SK-N-SH (cell line): ENCODE data around the gene PLPPR5. TPM values are rescaled to one million over a fixed set of nuclear protein-coding genes. Genes with fewer than 3 reads are reported as not detected.

Experiments used
- CTCF ChIA-PET: fragments of 300-600, 350-600 bp; formaldehyde crosslinking; extraction: SDS; loops from one replicate; lab custom pipeline; 2021; lab: Yijun Ruan, JAX
- POLR2A ChIA-PET: fragments of 350-600 bp; sonication (Branson Sonifier 250); formaldehyde crosslinking; extraction: SDS; loops from one replicate; lab custom pipeline; 2020; ENCODE audit warnings: antibody characterized with exemption, inconsistent platforms; lab: Yijun Ruan, JAX
- DNase-seq: peaks from one replicate; pipeline ENCODE4 v3.0.0; 2012
- H2AFZ ChIP-seq: fragments of 200-600 bp; sonication (generic); 2 replicates; pipeline ENCODE4 v1.8.1; 2016; ENCODE audit warnings: antibody characterized with exemption, mild to moderate bottlenecking, low read depth
- H3F3A ChIP-seq: fragments of 200-600 bp; sonication (generic); replicated peaks from 2 replicates; pipeline ENCODE3; 2016; ENCODE audit warnings: antibody characterized with exemption, mild to moderate bottlenecking; ENCODE audit not compliant: insufficient read depth
- H3K27ac ChIP-seq, 2 experiments: fragments of 200-500 bp in 1 of 2; fragments of 200-600 bp in 1 of 2; sonication (Bioruptor generic) in 1 of 2; sonication (generic), shearing (Covaris generic) in 1 of 2; 2 replicates each; pipeline versions ENCODE4 v1.5.1 to v1.6.1; 2014 to 2016; ENCODE audit warnings: low read depth in 2 of 2, inconsistent platforms in 1 of 2, low read length in 1 of 2, mild to moderate bottlenecking in 1 of 2, mixed read lengths in 1 of 2
- H3K27me3 ChIP-seq: fragments of 200-600 bp; sonication (generic), shearing (Covaris generic); 2 replicates; pipeline ENCODE4 v1.6.1; 2016; ENCODE audit warnings: mixed run types; ENCODE audit not compliant: insufficient read depth
- H3K36me3 ChIP-seq, 2 experiments: fragments of 200-500 bp in 1 of 2; fragments of 200-600 bp in 1 of 2; sonication (Bioruptor generic) in 1 of 2; sonication (generic) in 1 of 2; replicated peaks in 1 of 2; 2 replicates each; pipeline versions ENCODE3 to v1.5.1; 2014 to 2016; ENCODE audit warnings: low read length in 1 of 2, mild to moderate bottlenecking in 1 of 2; ENCODE audit not compliant: insufficient read depth in 2 of 2, control insufficient read depth in 1 of 2
- H3K4me1 ChIP-seq, 2 experiments: fragments of 200-500 bp in 1 of 2; fragments of 200-600 bp in 1 of 2; sonication (Bioruptor generic) in 1 of 2; sonication (generic), shearing (Covaris generic) in 1 of 2; 2 replicates each; pipeline versions ENCODE4 v1.5.1 to v1.6.1; 2014 to 2016; ENCODE audit warnings: low read depth in 1 of 2, low read length in 1 of 2, mixed run types in 1 of 2; ENCODE audit not compliant: insufficient read depth in 2 of 2, control insufficient read depth in 1 of 2
- H3K4me2 ChIP-seq: fragments of 200-600 bp; sonication (generic), shearing (Covaris generic); 2 replicates; pipeline ENCODE4 v1.6.1; 2017; ENCODE audit warnings: mixed run types
- H3K4me3 ChIP-seq, 2 experiments: fragments of 200-500 bp in 1 of 2; fragments of 200-600 bp in 1 of 2; sonication (Bioruptor generic) in 1 of 2; sonication (generic), shearing (Covaris generic) in 1 of 2; 2 replicates each; pipeline versions ENCODE4 v1.5.1 to v1.8.1; 2014 to 2016; ENCODE audit warnings: low read depth in 2 of 2, inconsistent platforms in 1 of 2, low read length in 1 of 2, mild to moderate bottlenecking in 1 of 2, mixed read lengths in 1 of 2, moderate library complexity in 1 of 2
- H3K79me2 ChIP-seq: fragments of 200-600 bp; sonication (generic); 2 replicates; pipeline ENCODE4 v1.8.1; 2017; ENCODE audit warnings: mild to moderate bottlenecking; ENCODE audit not compliant: insufficient read depth
- H3K9ac ChIP-seq: fragments of 200-600 bp; sonication (generic); 2 replicates; pipeline ENCODE4 v1.6.1; 2017; ENCODE audit warnings: mixed run types
- H3K9me2 ChIP-seq: fragments of 200-600 bp; sonication (generic); 2 replicates; pipeline ENCODE4 v1.6.1; 2017; ENCODE audit warnings: mixed run types
- H3K9me3 ChIP-seq: fragments of 200-600 bp; sonication (generic); 2 replicates; pipeline ENCODE4 v1.6.1; 2017; ENCODE audit warnings: mixed run types, mild to moderate bottlenecking, moderate library complexity
- H4K20me1 ChIP-seq: fragments of 200-600 bp; sonication (generic); 2 replicates; pipeline ENCODE4 v1.6.1; 2017; ENCODE audit warnings: mild to moderate bottlenecking, mixed run types; ENCODE audit not compliant: insufficient read depth
- EP300 ChIP-seq, 2 experiments: IDR thresholded peaks; 2 replicates each; pipeline versions ENCODE4 v1.4.0 to v1.6.1; 2012; ENCODE audit warnings: borderline replicate concordance in 1 of 2, low read depth in 1 of 2, low read length in 1 of 2
- EZH2phosphoT487 ChIP-seq: fragments of 200-600 bp; sonication (generic); IDR thresholded peaks from 2 replicates; pipeline ENCODE4 v1.6.1; 2017; ENCODE audit warnings: low read depth, mixed run types, mild to moderate bottlenecking, antibody characterized with exemption, moderate library complexity, borderline replicate concordance
- FOSL2 ChIP-seq: IDR thresholded peaks from 2 replicates; pipeline ENCODE4 v1.4.0; 2012; ENCODE audit warnings: low read depth, mild to moderate bottlenecking, moderate library complexity, borderline replicate concordance
- MEF2A ChIP-seq: IDR thresholded peaks from 2 replicates; pipeline ENCODE4 v1.4.0; 2012; ENCODE audit warnings: low read depth, borderline replicate concordance
- MXI1 ChIP-seq: IDR thresholded peaks from 2 replicates; pipeline ENCODE4 v1.6.1; 2012; ENCODE audit warnings: mild to moderate bottlenecking, low read depth, low read length, improper control_type of control experiment
- NFIC ChIP-seq: IDR thresholded peaks from 2 replicates; pipeline ENCODE4 v1.4.0; 2012; ENCODE audit warnings: borderline replicate concordance
- NRF1 ChIP-seq: IDR thresholded peaks from 2 replicates; pipeline ENCODE4 v1.6.1; 2012; ENCODE audit warnings: low read depth, mild to moderate bottlenecking, low read length
- POLR2AphosphoS5 ChIP-seq: IDR thresholded peaks from 2 replicates; pipeline ENCODE4 v1.6.1; 2012; ENCODE audit warnings: low read depth, low read length
- RAD21 ChIP-seq: IDR thresholded peaks from 2 replicates; pipeline ENCODE4 v1.6.1; 2012; ENCODE audit warnings: mild to moderate bottlenecking, low read length
- RCOR1 ChIP-seq: fragments of 150-350 bp; IDR thresholded peaks from 2 replicates; pipeline ENCODE4 v1.6.1; 2017; ENCODE audit warnings: antibody characterized with exemption, low read length
- SMC3 ChIP-seq: IDR thresholded peaks from 2 replicates; pipeline ENCODE4 v1.6.1; 2012; ENCODE audit warnings: low read depth, low read length, improper control_type of control experiment
- TCF12 ChIP-seq: IDR thresholded peaks from 2 replicates; pipeline ENCODE4 v1.4.0; 2012
- YY1 ChIP-seq: IDR thresholded peaks from 2 replicates; pipeline ENCODE4 v1.4.0; 2012; ENCODE audit warnings: low read depth, mild to moderate bottlenecking
- WGBS: methylation state at CpG from one replicate; pipeline ENCODE4 v1.1.6; 2017; ENCODE audit warnings: low lambda C conversion rate; 5-methylcytosine and 5-hydroxymethylcytosine counted together
- polyA plus RNA-seq, 3 experiments: library from polyadenylated mRNA; depleted of rRNA; stranded (reverse); fragments of >200 nt; gene quantifications; 2 replicates each; pipeline ENCODE4 v1.2.3, GENCODE V29; 2012
- TF ChIP-seq, protein P1 (sequence below): IDR thresholded peaks from 2 replicates; pipeline ENCODE4 v1.6.1; 2012; ENCODE audit warnings: mild to moderate bottlenecking, low read depth, low read length, moderate library complexity
- TF ChIP-seq, protein P2 (sequence below): IDR thresholded peaks from 2 replicates; pipeline ENCODE4 v1.4.0; 2012; ENCODE audit warnings: low read depth, borderline replicate concordance

The PLPPR5 gene
- polyA plus RNA-seq, 1 of the 3 experiments (the other 2 are of a cell fraction): 0.23 TPM

DNA sequence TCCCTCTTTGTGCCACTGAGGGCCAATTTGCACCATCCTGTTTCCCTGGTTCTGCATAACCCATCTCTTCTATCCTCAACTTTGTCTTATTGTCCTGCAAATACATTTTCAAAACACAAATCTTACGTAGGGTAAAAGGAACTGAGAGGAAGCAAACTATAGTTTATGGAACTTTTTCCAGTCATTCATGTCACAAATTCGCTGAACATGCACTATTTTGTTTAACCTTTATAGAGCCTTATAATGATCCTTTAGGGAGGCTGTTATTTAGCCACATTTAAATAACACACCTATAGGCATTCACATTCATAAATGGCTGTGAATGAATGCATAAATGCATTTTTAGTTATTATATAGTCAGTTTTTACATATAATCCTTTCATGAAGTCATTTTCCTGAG, 85.0 kb downstream of the PLPPR5 start:
- 0 out of 2 replicates have a peak overlapping the region, but pooled peaks have one; percentile 9 for H3K4me2 ChIP-seq
- no peak overlapping the region for H3K4me3 ChIP-seq
- H3K36me3 ChIP-seq: peaks cover 0 to 2% of the 10 kb centered on the region in 2 experiments
- 93% methylated on average over 2 of the region's 2 CpGs for WGBS
- no peaks in the 10 kb centered on the region for H4K20me1 ChIP-seq
- H3K4me1 ChIP-seq: peaks cover 6 to 35% of the 10 kb centered on the region in 2 experiments
- H3K9me3 ChIP-seq: no peaks in the 10 kb centered on the region
- peak overlapping the region; percentile 54; the same call in 1 of the 2 replicates for H2AFZ ChIP-seq
- peaks cover 12% of the 10 kb centered on the region for H3F3A ChIP-seq
- H3K9ac ChIP-seq: no peak overlapping the region
- H3K27ac ChIP-seq: peak overlapping the region; percentile 79 to 94
- no peaks in the 10 kb centered on the region for H3K79me2 ChIP-seq
- H3K9me2 ChIP-seq: no peaks in the 10 kb centered on the region
- no peak for TF ChIP-seq MEF2A
- no peak for TF ChIP-seq NFIC
- POLR2A ChIA-PET: interaction anchor here (0.6 kb wide), 1 partner anchor 33 kb away, joined by 3 read pairs; no protein-coding TSS in a partner anchor
- H3K27me3 ChIP-seq: no peaks in the 10 kb centered on the region
- CTCF ChIA-PET: no interaction called here
- DNase-seq: no peak

- peaks cover 6 to 31% of the 10 kb centered on the region in 2 experiments for H3K4me1 ChIP-seq
Observed at GRCh38 chr1:98919211-98919610, 85.5 kb downstream of the PLPPR5 start.

GRCh38 chr1:98914547-98914946, 90.1 kb downstream of the PLPPR5 start:
- H3K36me3 ChIP-seq: no peaks in the 10 kb centered on the region
- no peaks in the 10 kb centered on the region for H4K20me1 ChIP-seq
- H3K9me2 ChIP-seq: no peaks in the 10 kb centered on the region
- no peak overlapping the region for H2AFZ ChIP-seq
- H3K79me2 ChIP-seq: no peaks in the 10 kb centered on the region
- no peak for TF ChIP-seq POLR2AphosphoS5
- TF ChIP-seq NRF1: no peak
- TF ChIP-seq, protein P1, sequence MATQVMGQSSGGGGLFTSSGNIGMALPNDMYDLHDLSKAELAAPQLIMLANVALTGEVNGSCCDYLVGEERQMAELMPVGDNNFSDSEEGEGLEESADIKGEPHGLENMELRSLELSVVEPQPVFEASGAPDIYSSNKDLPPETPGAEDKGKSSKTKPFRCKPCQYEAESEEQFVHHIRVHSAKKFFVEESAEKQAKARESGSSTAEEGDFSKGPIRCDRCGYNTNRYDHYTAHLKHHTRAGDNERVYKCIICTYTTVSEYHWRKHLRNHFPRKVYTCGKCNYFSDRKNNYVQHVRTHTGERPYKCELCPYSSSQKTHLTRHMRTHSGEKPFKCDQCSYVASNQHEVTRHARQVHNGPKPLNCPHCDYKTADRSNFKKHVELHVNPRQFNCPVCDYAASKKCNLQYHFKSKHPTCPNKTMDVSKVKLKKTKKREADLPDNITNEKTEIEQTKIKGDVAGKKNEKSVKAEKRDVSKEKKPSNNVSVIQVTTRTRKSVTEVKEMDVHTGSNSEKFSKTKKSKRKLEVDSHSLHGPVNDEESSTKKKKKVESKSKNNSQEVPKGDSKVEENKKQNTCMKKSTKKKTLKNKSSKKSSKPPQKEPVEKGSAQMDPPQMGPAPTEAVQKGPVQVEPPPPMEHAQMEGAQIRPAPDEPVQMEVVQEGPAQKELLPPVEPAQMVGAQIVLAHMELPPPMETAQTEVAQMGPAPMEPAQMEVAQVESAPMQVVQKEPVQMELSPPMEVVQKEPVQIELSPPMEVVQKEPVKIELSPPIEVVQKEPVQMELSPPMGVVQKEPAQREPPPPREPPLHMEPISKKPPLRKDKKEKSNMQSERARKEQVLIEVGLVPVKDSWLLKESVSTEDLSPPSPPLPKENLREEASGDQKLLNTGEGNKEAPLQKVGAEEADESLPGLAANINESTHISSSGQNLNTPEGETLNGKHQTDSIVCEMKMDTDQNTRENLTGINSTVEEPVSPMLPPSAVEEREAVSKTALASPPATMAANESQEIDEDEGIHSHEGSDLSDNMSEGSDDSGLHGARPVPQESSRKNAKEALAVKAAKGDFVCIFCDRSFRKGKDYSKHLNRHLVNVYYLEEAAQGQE: no peak
- no peak for TF ChIP-seq MXI1
- 0 out of 2 replicates have a peak, but pooled peaks have one; percentile 6 for TF ChIP-seq TCF12
- TF ChIP-seq FOSL2: no peak
- no peak for TF ChIP-seq SMC3
- TF ChIP-seq EZH2phosphoT487: no peak
- no peak overlapping the region for H3K4me2 ChIP-seq
- H3K4me3 ChIP-seq: no peak overlapping the region
- WGBS: 59% methylated on average over 3 of the region's 3 CpGs
- no peaks in the 10 kb centered on the region for H3F3A ChIP-seq
- ChIA-PET POLR2A (no interaction called here), CTCF (no interaction called here)
- DNase-seq: no peak
- H3K27ac ChIP-seq: no peak overlapping the region; a peak in 1 of 4 replicates
- H3K9me3 ChIP-seq: no peaks in the 10 kb centered on the region
- H3K9ac ChIP-seq: no peak overlapping the region
- peaks cover 0 to 27% of the 10 kb centered on the region in 2 experiments; a peak in 2 of 4 replicates for H3K4me1 ChIP-seq
- no peaks in the 10 kb centered on the region for H3K27me3 ChIP-seq

More at GRCh38 chr1:98919211-98919610, 85.5 kb downstream of the PLPPR5 start:
- Histone ChIP-seq H3F3A (peaks cover 12% of the 10 kb centered on the region), H3K9me2 (no peaks in the 10 kb centered on the region), H3K4me3 (no peak overlapping the region), H3K27me3 (no peaks in the 10 kb centered on the region), H3K27ac (peak overlapping the region in 1 of 2 experiments; percentile 94; a peak in 2 of 4 replicates), H4K20me1 (no peaks in the 10 kb centered on the region), H2AFZ (no peak overlapping the region), H3K4me2 (no peak overlapping the region), H3K79me2 (no peaks in the 10 kb centered on the region), H3K9me3 (no peaks in the 10 kb centered on the region), H3K9ac (no peak overlapping the region), H3K36me3 (peaks cover 0 to 2% of the 10 kb centered on the region in 2 experiments)
- 90% methylated on average over 1 of the region's 1 CpG for WGBS
- POLR2A ChIA-PET: interaction anchor here (0.6 kb wide), 1 partner anchor 33 kb away, joined by 3 read pairs; no protein-coding TSS in a partner anchor
- no peak for DNase-seq
- TF ChIP-seq YY1 (no peak), RAD21 (peak; percentile 18; the same call in 1 of the 2 replicates), EP300 (IDR thresholded peaks at IDR 0.05; ENCODE audit: borderline replicate concordance in 1 of 2, low read depth in 1 of 2, low read length in 1 of 2) (peak in 1 of 2 experiments; percentile 85; a peak in 2 of 4 replicates), RCOR1 (peak; percentile 32; the same call in 1 of the 2 replicates)
- TF ChIP-seq, protein P2, sequence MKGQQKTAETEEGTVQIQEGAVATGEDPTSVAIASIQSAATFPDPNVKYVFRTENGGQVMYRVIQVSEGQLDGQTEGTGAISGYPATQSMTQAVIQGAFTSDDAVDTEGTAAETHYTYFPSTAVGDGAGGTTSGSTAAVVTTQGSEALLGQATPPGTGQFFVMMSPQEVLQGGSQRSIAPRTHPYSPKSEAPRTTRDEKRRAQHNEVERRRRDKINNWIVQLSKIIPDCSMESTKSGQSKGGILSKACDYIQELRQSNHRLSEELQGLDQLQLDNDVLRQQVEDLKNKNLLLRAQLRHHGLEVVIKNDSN: no peak
- CTCF ChIA-PET: no interaction called here
